ENCODE measurements around the gene ATP6V0E1.
A peak's percentile ranks its signal among the peaks of the same experiment; 100 is the strongest.
"Not testable (repeated sequence)": the region's sequence is repeated elsewhere in the genome, so short reads cannot be mapped to it uniquely, and the experiment has no call there.

ATP6V0E1 gene

GRCh38 chr5:173035904-173036707, 52.5 kb downstream of the ATP6V0E1 start:
- in situ Hi-C loops (cut with MboI; ENCODE audit: low pct_unique_long_range_greater_than_20kb, low sequenced_read_pairs, unreplicated experiment): no loop called here
- DNase-seq (ENCODE audit: low spot score): peak; percentile 61
- no peak for TF ChIP-seq CTCF (IDR thresholded peaks at IDR 0.05; ENCODE audit: extremely low read depth, insufficient read depth, missing control alignments)

GRCh38 chr5:173039188-173039587, 55.6 kb downstream of the ATP6V0E1 start:
- no peak for TF ChIP-seq CTCF (IDR thresholded peaks at IDR 0.05; ENCODE audit: extremely low read depth, insufficient read depth, missing control alignments)
- in situ Hi-C loops (cut with MboI; ENCODE audit: low pct_unique_long_range_greater_than_20kb, low sequenced_read_pairs, unreplicated experiment): no loop called here
- DNase-seq (ENCODE audit: low spot score): no peak

GRCh38 chr5:173039964-173040363, 56.4 kb downstream of the ATP6V0E1 start:
- in situ Hi-C loops (cut with MboI; ENCODE audit: low pct_unique_long_range_greater_than_20kb, low sequenced_read_pairs, unreplicated experiment): no loop called here
- TF ChIP-seq CTCF (IDR thresholded peaks at IDR 0.05; ENCODE audit: extremely low read depth, insufficient read depth, missing control alignments): no peak

GRCh38 chr5:173041881-173042762, 58.6 kb downstream of the ATP6V0E1 start:
- no peak for TF ChIP-seq CTCF (IDR thresholded peaks at IDR 0.05; ENCODE audit: extremely low read depth, insufficient read depth, missing control alignments)
- DNase-seq (ENCODE audit: low spot score): no peak
- in situ Hi-C loops (cut with MboI; ENCODE audit: low pct_unique_long_range_greater_than_20kb, low sequenced_read_pairs, unreplicated experiment): no loop called here

More at GRCh38 chr5:173039964-173040363, 56.4 kb downstream of the ATP6V0E1 start:
- DNase-seq (ENCODE audit: low spot score): no peak

GRCh38 chr5:173042763-173043107, 59.2 kb downstream of the ATP6V0E1 start:
- TF ChIP-seq CTCF (IDR thresholded peaks at IDR 0.05; ENCODE audit: extremely low read depth, insufficient read depth, missing control alignments): no peak
- no peak for DNase-seq (ENCODE audit: low spot score)
- in situ Hi-C loops (cut with MboI; ENCODE audit: low pct_unique_long_range_greater_than_20kb, low sequenced_read_pairs, unreplicated experiment): no loop called here

GRCh38 chr5:173045474-173045873, 61.9 kb downstream of the ATP6V0E1 start:
- in situ Hi-C loops (cut with MboI; ENCODE audit: low pct_unique_long_range_greater_than_20kb, low sequenced_read_pairs, unreplicated experiment): no loop called here
- no peak for TF ChIP-seq CTCF (IDR thresholded peaks at IDR 0.05; ENCODE audit: extremely low read depth, insufficient read depth, missing control alignments)
- DNase-seq (ENCODE audit: low spot score): no peak

- DNase-seq (ENCODE audit: low spot score); in situ Hi-C loops (cut with MboI; ENCODE audit: low pct_unique_long_range_greater_than_20kb, low sequenced_read_pairs, unreplicated experiment): not testable (repeated sequence)
Observed at GRCh38 chr5:173047096-173047837, 63.7 kb downstream of the ATP6V0E1 start.

Measured in GM13977 (cell line).